Fibroblast of lung (primary cell): Measurements from ENCODE around the gene SPINK5.

ENCODE experiments used
- CTCF ChIP-seq, 2 donors: IDR thresholded peaks in 1 of 2; conservative IDR thresholded peaks in 1 of 2; 1 replicate in 1 of 2; 2 replicates in 1 of 2; pipeline ENCODE4 v1.5.1; 2011 to 2012; ENCODE audit warnings: low read length in 2 of 2, control low read depth in 1 of 2, inconsistent platforms in 1 of 2, low read depth in 1 of 2, mild to moderate bottlenecking in 1 of 2
- EZH2 ChIP-seq: IDR thresholded peaks from 2 replicates; pipeline ENCODE4 v1.5.1; 2012; ENCODE audit warnings: low read length, control low read depth, mild to moderate bottlenecking; ENCODE audit errors: missing control alignments

GRCh38 chr5:148186248-148187003 lies 122.6 kb downstream of the SPINK5 start:
- no peak for TF ChIP-seq CTCF (conservative IDR thresholded peaks at IDR 0.05 in 1 of 2, IDR thresholded peaks at IDR 0.05 in 1 of 2; ENCODE audit: low read depth in 1 of 2, low read length in 2 of 2)
- no peak for TF ChIP-seq EZH2
